GM19240 (cell line): ENCODE results near the gene MSANTD3.
"Not testable (repeated sequence)": the region's sequence is repeated elsewhere in the genome, so short reads cannot be mapped to it uniquely, and the experiment has no call there.

ENCODE experiments used
- DNase-seq: peaks from one replicate; pipeline ENCODE4 v3.0.0; 2011; ENCODE audit warnings: low spot score; ENCODE audit not compliant: insufficient read length

MSANTD3 gene

DNA sequence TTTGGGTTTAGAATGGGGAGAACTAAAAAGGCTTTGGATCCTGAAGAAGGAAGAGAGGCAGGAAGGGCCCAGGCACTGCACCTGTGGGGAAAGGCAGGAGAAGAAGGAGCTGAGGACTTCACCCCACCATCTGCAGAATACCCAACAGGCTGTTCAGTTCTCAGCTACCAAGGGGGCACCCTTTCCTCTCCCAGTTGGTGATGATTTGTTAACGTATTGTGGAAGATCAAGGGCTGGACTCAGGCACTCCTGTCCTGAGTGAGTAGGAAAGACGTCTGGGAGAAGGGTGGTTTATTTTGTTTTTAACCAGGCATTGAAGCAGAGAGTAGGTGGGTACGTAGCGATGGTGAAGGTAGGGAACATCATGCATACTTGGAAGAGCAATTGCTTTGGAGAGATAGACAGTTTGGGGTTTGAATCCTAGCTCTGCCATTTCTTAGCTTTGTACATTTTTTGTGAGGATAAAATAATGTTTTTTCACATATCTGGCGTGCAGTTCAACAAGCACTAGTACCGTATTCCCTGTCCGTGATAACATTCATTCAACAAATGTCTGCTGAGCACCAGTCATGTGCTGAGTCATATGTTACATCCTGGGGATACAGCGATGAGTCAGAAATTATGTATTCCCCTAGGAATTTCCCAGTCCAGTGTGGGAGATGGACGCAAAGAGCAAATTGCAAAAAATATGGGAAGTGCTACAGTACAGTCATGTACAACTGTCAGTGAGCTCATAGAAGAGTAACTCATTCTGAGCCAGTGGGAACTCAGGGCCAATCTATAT is 2.1 kb downstream of the MSANTD3 start:
- DNase-seq = no peak

DNA sequence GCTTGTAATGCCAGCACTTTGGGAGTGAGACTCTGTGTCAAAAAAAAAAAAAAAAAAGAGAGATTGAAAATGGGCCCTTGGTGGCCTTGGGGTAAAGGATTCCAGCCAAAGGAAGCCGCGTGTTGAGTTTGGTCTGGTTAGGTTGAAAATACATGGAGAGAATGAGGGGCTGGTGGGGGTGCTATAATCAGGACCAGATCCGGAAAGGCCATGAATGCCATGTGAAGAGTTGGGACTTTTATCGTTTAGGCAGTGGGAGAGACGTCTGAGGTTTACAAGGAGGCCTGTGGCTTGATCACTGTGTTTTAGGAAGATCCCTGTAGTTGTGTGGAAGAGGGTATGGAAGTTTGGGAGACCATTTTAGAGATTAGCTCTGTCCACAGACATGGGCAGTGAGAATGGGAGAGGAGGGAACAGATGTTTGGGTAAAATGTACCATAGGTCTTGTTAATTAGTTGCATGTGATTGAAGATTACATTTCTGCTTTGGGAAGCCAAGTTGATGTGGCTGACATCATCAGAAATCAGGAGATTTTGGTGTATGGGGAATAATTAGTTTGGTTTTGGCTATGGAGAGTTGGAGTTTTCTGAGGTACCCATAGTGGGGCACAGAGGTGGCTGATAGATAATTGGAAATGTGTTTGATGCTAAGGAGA is 3.5 kb downstream of the MSANTD3 start:
- DNase-seq = no peak

DNA sequence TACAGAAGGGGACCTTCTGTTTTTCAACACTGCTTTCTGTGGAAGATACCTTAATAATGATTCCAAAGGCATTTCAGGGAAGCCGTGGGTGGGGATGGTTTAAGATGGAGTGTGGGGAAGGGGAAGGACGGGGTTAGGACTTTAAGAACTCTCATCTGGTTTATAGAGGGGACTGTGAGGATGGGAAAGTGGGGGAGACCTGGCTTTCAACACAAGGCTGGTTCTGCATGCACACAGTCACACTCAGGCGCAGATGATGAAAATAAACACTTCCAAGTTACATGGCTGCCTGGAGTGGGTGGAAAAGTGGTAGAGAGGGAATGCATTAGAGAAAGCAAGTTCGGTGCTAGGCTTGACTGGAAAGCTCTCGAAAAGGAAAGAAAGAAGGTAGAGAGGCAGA is 4.9 kb downstream of the MSANTD3 start:
- DNase-seq = no peak

DNA sequence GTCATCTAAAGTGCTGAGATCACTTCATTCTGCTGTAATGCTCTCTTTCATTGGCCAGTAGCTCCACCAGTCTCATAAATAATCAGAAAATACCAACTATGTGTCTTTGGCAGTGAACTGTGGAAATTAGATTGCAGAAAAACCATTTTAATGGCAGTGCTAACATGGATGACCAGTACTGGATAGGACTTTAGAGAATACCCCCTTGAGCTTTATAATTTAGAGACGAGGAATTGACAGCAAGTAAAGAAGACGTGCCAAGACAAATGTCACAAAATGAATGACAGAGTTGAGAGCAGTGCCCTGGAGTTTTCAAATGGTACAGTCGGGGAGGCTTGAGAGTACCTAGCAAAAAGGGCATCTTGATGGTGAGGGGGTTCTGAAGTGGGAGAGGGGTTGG is 5.8 kb downstream of the MSANTD3 start:
- DNase-seq = no peak

DNA sequence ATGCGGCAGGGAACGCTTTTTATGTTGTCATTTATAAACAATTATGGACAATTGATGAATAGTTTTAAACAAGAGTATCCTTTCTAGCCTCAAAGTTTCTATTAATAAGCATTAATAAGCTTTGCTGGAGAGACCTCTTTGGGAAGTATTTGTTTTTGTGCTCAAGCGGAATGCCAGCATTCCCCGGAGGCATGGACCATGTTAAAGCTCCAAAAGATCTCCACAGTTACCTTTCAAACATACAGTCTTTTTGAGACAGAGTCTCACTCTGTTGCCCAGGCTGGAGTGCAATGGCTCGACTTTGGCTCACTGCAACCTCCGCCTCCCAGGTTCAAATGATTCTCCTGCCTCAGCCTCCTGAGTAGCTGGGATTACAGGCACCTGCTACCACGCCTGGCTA is 9.6 kb downstream of the MSANTD3 start:
- no peak for DNase-seq

DNA sequence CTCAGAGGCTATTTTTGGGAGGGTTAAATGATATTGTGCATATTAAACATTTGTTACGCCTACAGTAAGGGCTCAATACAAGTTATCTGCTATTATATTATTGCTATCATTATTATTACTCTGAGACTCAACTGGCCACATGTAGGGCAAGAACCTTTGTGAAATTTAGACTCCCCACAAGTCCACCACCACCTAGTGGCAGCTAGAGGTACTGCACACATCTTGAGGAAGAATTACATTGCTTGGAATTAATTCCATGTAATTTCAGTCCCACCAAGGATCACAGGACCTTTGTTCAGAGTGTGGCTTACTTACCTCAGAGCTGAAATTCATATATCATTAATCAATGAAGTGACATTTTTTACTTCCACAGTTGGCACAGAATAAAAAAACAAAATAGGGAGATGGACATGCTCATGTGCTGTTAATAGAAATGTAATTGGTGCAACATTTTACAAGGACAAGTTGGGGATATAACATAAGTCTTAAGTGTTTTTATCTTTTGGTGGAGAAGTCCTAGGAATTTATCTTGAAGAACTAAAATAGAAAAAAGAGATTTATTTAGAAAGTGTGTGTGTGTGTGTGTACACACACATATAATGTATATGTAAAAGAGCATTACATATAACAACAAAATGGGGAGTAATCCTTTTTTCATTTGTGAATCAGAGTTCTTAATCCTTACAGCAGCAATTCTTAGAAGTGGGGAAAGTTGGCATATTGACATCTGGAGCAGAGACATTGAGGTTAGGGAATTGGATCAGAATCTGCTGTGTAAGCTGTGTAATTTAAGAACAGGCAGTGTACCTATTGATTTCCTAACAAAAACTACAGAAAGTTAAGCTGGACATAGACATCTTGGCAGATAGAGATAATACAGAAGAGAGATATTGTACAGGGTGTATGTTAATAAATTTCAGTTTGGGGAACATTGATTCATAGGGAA is 11.2 kb downstream of the MSANTD3 start:
- DNase-seq = peak; percentile 41

DNA sequence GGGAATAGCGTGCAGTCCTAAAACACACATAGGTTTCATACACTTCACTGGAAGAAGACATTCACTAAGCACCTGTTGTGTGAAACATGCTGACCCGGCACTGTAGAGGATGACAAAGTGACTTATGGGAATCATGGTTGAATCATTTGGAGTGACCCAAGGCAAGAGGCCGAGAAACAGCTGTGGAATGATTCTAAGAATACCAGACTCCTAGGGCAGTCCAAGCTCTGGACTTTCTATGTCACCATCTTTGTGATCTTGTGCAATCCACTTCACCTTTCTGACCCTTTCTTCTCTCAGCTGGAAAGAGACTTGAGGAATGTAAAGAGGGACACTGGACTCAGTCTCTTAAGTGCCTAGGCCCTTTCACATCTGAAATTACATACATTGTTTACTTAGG is 13.1 kb downstream of the MSANTD3 start:
- no peak for DNase-seq

DNA sequence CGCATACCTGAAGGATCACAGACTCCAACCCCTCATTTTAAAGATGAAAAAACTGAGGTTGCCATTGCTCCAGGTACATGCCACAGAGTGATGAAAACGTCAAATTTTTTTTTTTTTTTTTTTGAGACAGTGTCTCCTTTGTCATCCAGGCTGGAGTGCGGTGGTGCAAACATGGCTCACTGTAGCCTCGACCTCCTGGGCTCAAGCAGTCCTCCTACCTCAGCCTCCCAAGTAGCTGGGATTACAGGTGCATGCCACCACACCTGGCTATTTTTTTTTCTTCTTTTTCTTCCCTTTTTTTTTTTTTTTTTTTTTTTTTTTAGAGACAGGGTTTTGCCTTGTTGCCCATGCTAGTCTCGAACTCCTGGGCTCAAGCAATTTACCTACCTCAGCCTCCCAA is 13.5 kb downstream of the MSANTD3 start:
- DNase-seq = not testable (repeated sequence)

DNA sequence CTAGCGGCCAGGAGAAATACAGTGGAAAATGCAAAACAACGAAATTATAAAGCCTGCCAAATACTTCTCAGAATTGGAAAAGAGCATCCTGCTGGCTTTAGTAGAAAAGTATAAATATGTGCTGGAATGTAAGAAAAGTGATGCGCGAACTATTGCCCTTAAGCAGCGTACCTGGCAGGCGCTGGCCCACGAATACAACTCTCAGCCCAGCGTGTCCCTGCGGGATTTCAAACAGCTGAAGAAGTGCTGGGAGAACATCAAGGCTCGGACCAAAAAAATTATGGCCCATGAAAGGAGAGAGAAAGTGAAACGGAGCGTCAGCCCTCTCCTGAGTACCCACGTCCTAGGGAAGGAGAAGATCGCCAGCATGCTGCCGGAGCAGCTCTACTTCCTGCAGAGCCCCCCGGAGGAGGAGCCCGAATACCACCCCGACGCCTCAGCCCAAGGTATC is 15.0 kb downstream of the MSANTD3 start:
- DNase-seq = no peak

DNA sequence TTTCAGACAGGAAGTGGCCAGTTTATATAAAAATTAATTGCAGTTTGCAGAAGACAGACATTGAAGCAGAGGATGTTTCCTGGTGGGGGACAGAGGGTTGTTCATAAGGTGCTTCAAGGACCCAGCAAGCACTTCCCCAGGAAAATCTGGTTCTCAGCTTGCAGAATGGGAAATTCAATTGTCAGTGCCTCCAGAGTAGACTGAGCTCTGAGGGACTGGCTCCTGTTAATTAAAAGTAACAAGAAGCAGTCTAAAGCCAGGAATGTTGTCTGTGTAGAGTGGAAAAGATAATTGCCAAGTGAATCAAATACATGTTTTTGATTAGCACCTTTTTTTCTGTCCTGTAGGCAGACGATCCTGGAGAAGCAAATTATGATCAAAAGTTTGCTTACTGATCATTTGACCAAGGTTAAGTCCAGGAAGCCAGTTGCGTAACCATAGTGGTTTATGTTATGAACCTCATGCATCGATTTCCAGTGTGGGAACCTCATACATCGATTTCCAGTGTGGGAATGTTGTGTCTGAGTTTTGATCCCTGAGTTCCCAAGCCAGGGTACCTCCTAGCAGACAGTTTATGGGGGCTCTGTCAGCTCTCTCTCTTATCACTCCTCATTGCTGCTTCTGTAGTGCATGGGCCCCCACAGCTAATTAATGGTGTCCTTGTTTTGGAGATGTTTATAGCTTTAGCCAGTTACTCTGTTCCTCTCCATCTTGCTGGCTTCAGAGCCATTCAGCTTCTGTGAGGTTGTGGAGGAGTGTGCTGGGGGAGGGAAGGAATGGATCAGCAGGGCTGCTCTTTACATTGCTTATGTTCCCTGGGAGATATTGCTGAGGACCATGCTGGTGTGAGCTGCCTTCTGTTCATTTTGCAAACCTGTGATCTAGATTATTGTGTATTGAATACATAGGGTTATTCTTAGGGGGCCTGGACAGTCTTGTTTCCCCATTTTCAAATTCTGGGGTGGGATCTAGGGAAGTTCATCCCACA is 17.1 kb downstream of the MSANTD3 start:
- no peak for DNase-seq

DNA sequence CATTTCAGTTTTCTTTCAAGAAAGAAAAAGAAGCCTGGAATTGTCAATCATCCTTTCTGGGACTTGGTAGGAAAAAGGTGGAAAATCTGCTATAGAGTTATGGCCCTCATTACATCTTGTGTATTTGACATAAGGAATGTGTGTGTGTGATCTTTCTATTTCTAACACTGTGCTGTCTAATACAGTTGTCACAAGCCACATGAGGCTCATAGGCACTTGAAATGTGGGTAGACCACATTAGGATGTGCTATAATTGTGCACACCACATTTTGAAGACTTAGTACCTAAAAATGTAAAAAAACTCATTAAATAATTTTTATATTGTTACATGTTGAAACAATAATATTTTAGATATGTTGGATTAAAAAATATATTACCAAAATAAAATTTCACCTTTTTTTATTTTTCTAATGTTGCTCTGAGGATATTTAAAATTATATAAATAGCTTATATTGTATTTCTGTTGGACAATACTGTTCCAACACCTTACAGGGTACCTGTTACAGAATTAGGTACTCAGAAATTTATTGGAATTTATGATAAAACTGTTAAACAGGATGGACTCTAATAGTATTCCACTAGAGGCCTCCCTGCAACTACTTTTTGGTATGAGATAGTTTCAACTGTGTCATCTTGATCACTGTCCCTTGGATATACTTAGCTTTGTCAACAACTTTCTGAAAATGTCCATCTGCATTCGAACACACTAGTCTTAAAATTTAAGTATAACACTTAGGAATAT is 18.4 kb downstream of the MSANTD3 start:
- DNase-seq = no peak

DNA sequence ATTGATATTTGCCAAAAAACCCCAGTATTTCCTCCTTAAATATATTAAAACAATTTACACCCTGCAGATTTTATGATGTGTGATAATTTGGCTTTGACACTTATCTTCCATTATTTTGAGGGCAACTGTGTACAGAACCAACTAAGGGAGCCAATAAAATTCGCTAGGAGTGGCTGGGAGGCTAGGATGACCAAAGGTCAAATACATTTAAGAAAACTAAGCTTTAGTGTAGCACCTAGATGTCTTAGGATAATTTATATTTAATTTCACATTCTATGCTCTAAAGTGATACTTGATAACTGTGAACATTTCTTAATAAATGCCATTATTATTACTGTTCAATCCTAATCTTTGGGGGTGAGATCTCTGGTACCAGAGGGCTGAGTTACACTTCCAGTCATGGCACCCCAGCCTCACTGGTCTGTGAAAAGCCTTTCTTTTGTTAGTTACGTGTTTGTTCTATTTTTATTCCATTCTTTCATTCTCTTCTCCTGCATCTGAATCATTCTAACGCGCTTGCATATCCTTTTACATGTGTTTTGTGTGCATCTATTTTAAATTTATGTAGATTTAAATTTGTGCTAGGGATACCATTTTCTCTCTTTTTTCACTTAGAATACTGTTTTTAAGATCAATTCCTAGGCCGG is 19.1 kb downstream of the MSANTD3 start:
- DNase-seq = no peak

DNA sequence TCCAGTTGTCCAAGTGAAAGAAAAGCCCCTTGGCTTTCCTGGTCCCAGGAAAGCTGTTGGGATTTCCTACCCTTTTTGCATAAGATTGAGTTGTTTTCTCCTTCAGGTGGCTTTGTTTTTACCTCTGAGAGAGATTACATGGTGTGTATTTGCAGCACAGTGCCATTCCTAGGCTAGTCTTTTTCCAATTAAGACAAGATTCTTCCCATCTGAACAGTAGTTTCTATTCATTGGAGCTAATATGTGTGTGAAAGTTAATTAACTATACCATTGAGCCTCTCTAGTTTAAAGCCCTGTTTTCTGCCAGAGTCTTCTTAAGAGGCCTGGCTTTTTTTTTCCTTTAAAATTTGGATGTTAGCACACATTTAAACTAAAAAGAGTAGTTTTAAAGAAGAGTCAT is 20.1 kb downstream of the MSANTD3 start:
- no peak for DNase-seq

DNA sequence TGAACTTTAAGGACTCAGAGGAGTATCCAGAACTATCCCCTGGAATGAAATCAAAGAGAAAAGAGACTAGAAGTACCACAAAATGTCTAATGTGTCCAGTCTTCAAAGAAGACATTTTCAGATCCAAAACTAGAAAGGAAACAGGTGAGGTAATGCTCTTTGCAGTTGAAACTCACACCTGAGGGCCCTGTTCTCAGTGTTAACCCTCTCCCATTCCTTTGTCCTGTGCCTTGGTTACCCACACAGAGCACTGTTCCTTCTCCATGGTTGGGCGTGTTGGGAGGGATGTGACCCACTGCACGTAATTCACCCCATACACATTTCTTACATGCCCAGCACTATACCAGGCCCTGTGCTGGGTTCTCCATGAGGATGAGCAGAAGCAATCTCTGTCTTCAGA is 21.3 kb downstream of the MSANTD3 start:
- no peak for DNase-seq

DNA sequence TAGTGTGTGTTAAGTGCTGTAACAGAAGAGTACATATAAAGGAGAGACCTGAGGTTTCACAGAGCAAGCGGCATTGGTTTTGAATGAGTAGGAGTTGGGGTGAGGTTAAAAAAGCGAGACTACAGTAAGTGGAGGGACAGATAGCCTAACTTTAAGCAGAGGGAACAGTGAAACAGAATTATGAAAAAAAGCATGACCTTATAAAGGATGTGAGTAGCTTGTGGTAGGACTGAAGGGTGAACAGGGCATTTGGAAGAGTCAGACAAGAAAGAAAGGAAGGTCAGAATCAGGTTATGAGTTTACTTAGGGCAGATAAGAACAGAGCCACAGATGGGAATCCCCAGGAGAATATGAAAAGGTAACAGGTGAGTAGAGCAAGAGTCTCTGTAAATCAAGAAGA is 22.5 kb downstream of the MSANTD3 start:
- DNase-seq = no peak

DNA sequence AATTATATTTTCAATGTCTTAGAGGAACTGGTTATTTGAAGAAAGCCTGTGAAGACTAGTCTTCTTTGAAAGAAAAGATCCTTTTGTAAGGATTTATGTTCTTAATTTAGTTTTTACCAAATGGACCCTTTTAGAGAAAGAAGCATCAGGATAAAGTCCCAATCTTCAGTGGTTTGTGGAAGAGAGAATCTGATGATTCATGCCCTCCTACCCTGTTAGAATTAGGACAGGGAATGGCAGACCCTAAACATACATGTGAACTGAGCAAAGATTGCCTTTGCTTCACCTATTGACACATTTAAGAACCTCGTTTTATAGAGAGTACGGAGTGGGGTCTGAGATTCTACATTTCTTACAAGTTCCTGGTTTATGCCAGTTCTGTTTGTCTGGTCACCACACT is 26.0 kb downstream of the MSANTD3 start:
- DNase-seq = no peak

DNA sequence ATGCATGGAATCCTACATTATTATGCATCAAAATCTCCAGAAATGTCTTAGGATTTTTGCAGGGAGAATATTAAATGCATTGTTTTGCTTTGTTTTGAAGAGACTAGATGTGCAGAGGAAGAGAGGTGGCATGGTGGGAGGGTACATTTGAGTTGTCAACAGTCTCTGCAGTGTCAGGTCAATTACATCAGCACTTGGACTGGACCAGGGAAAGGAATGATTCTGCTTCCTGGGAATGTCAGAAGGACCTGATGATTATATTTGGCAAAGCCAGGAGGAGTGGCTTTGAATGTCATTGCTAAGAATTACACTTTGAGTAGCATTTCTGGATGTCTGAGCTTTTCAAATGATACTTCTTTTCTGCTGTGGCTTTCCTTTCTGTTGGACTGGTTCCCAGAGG is 28.5 kb downstream of the MSANTD3 start:
- no peak for DNase-seq

DNA sequence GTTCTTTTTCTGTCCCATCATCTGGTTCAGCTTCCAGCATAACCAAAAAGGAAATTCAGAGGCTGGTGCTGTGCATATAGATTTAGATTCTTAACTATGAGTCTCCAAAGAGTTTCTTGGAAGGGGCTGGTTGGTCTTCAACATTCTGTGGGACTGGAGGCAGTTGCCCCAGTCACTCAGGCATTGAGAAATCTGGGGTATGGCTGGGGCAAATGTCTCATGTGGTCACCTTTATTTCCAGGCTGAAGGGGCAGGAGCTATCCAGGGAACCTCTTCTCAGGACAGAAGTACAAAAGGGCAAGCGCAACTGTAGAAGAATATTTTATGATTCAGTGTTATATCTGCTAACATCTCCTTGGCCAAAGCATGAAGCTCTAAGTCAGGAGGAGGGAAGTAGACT is 30.6 kb downstream of the MSANTD3 start:
- DNase-seq = no peak

DNA sequence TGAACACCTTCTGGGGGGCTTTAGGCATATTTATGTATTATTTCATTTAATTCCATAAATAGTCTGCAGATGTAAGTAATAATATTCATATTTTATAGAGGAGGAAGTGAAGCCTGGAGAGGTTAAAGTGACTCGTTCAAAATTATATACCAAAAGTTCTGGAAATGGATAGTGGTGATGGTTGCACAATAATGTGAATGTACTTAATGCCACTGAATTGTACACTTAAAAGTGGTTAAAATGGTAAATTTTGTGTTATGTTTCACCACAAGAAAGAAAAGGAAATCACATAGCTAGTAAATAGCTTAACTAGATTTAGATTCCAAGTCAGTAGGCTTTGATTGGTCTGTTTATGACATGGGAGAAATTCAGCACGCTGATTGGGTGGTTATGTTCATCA is 33.0 kb downstream of the MSANTD3 start:
- no peak for DNase-seq

DNA sequence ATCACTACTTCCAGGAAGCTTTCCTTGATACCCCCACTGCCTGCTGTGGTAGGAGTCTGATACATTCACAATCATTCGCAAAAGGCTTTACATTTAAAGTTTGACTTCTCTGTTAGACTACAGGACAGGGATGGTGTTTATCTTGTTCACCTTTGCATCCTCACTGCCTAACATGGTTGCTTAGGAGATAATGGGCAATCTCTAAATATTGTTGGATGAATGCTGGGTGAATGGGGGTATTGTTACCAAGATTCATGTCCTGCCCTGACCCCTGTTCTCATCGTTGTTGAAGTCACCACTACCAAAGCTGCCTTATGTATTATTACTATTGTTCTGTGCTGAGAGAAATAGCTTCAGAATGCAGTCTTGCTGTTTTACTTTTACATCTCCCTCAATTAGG is 38.3 kb downstream of the MSANTD3 start:
- DNase-seq = no peak
